Testis (tissue), 2 donors: Measurements from ENCODE around the gene KRTAP5-8.

Source experiments
- POLR2A ChIP-seq: fragments of 450-650 bp; IDR thresholded peaks from one replicate; pipeline ENCODE4 v1.6.1; 2017; ENCODE audit warnings: antibody characterized with exemption, mild to moderate bottlenecking, moderate library complexity
- TF ChIP-seq, protein P1 (sequence below), 3 experiments: fragments of 450-650 bp in 2 of 3; fragments of 200-600 bp in 1 of 3; sonication (generic) in 1 of 3; IDR thresholded peaks; one replicate each; pipeline ENCODE4 v1.5.1; 2016 to 2019; ENCODE audit warnings: antibody characterized with exemption in 3 of 3, mild to moderate bottlenecking in 2 of 3, moderate library complexity in 1 of 3

DNA sequence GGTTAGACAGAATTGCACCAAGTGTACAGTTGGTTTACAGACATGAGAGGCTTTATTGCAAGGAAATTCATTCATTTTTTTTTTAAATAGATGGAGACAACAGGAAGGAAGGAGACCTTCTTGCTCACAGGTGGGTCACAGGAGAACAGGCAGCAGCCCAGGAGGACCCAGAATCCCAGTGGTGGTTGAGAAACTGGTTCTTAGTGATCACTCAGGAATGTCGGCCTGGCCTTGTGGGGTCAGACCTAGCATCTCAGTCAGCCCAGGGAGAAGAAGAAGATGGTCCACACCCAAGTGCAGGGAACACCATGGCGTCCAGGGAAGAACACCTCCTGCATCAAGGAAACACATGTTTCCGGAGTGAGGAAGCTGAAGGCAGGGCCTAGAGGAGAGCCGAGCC lies 44.0 kb downstream of the KRTAP5-8 start:
- TF ChIP-seq, protein P1, sequence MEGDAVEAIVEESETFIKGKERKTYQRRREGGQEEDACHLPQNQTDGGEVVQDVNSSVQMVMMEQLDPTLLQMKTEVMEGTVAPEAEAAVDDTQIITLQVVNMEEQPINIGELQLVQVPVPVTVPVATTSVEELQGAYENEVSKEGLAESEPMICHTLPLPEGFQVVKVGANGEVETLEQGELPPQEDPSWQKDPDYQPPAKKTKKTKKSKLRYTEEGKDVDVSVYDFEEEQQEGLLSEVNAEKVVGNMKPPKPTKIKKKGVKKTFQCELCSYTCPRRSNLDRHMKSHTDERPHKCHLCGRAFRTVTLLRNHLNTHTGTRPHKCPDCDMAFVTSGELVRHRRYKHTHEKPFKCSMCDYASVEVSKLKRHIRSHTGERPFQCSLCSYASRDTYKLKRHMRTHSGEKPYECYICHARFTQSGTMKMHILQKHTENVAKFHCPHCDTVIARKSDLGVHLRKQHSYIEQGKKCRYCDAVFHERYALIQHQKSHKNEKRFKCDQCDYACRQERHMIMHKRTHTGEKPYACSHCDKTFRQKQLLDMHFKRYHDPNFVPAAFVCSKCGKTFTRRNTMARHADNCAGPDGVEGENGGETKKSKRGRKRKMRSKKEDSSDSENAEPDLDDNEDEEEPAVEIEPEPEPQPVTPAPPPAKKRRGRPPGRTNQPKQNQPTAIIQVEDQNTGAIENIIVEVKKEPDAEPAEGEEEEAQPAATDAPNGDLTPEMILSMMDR (IDR thresholded peaks at IDR 0.05), result no peak
- TF ChIP-seq POLR2A, result no peak
